PC-9 (cell line): Measurements from ENCODE around the gene ATF6. TPM values are rescaled to one million over a fixed set of nuclear protein-coding genes. Genes with fewer than 3 reads are reported as not detected.

Experiments used
- BruUV-seq: library from RNA; stranded (reverse); fragments of 400-500 nt; replicated peaks from 2 replicates; lab custom pipeline; 2021; lab: Mats Ljungman, UMichigan
- CTCF ChIA-PET: fragments of 300-600 bp; sonication (Branson Sonifier 250); formaldehyde crosslinking; loops from one replicate; lab custom pipeline; 2022; ENCODE audit warnings: antibody characterized with exemption; lab: Charles Lee
- POLR2A ChIA-PET: fragments of 300-600 bp; sonication (Branson Sonifier 250); formaldehyde crosslinking; loops from one replicate; lab custom pipeline; 2022; ENCODE audit warnings: antibody characterized with exemption; ENCODE audit not compliant: unreplicated experiment; lab: Charles Lee
- DNase-seq, 2 experiments: peaks; one replicate each; pipeline versions ENCODE4 v3.0.0 to v3.0.0-alpha.2; 2015 to 2022; ENCODE audit warnings: mixed read lengths in 1 of 2
- H2AFZ ChIP-seq: fragments of 200-600 bp; sonication (generic); 2 replicates; pipeline ENCODE4 v1.8.1; 2017; ENCODE audit warnings: antibody characterized with exemption
- H3F3A ChIP-seq: fragments of 200-600 bp; sonication (generic); 2 replicates; pipeline ENCODE4 v1.8.1; 2017; ENCODE audit warnings: antibody characterized with exemption, mild to moderate bottlenecking, low read depth; ENCODE audit not compliant: insufficient read depth
- H3K27ac ChIP-seq: fragments of 200-600 bp; sonication (generic); 2 replicates; pipeline ENCODE4 v1.6.1; 2016; ENCODE audit warnings: mixed run types
- H3K27me3 ChIP-seq: fragments of 200-600 bp; sonication (generic); 2 replicates; pipeline ENCODE4 v1.6.1; 2016; ENCODE audit warnings: low read depth, mixed run types; ENCODE audit not compliant: insufficient read depth
- H3K36me3 ChIP-seq: fragments of 200-600 bp; sonication (generic); 2 replicates; pipeline ENCODE4 v1.6.1; 2016; ENCODE audit warnings: low read depth, mixed run types
- H3K4me1 ChIP-seq: fragments of 200-600 bp; sonication (generic); replicated peaks from 2 replicates; pipeline ENCODE4 v1.6.1; 2016; ENCODE audit warnings: mixed run types; ENCODE audit not compliant: insufficient read depth
- H3K4me2 ChIP-seq: fragments of 200-600 bp; sonication (generic); 2 replicates; pipeline ENCODE4 v1.6.1; 2017; ENCODE audit warnings: mixed run types
- H3K4me3 ChIP-seq: fragments of 200-600 bp; sonication (generic); 2 replicates; pipeline ENCODE4 v1.6.1; 2016; ENCODE audit warnings: mixed run types
- H3K79me2 ChIP-seq: fragments of 200-600 bp; sonication (generic); 2 replicates; pipeline ENCODE4 v1.6.1; 2017; ENCODE audit warnings: low read depth, mixed run types
- H3K9me2 ChIP-seq: fragments of 200-600 bp; sonication (generic); 2 replicates; pipeline ENCODE4 v1.8.1; 2017; ENCODE audit warnings: mild to moderate bottlenecking; ENCODE audit not compliant: insufficient read depth
- H3K9me3 ChIP-seq: fragments of 200-600 bp; sonication (generic); 2 replicates; pipeline ENCODE4 v1.8.1; 2016; ENCODE audit warnings: low read depth; ENCODE audit not compliant: insufficient read depth
- H4K20me1 ChIP-seq: fragments of 200-600 bp; sonication (generic); 2 replicates; pipeline ENCODE4 v1.8.1; 2017; ENCODE audit not compliant: insufficient read depth
- EZH2 ChIP-seq: fragments of 200-600 bp; sonication (generic); IDR thresholded peaks from 2 replicates; pipeline ENCODE4 v1.8.0; 2017; ENCODE audit warnings: antibody characterized with exemption, low read depth
- intact Hi-C: fragments of 100-400 bp; cut with micrococcal nuclease; formaldehyde crosslinking; loops from one replicate; pipeline ENCODE4 v1.10.0; 2022; ENCODE audit not compliant: unreplicated experiment
- total RNA-seq: library from RNA; stranded (reverse); gene quantifications from 2 replicates; pipeline ENCODE4 v1.2.3, GENCODE V29; 2021
- TF ChIP-seq, protein P1 (sequence below): fragments of 200-600 bp; sonication (generic); conservative IDR thresholded peaks from 2 replicates; pipeline ENCODE4 v1.6.1; 2017; ENCODE audit warnings: mixed run types, antibody characterized with exemption, mild to moderate bottlenecking, moderate library complexity

Gene ATF6
- total RNA-seq, 1 experiment from 2014 or later, result 19.5 TPM

DNA sequence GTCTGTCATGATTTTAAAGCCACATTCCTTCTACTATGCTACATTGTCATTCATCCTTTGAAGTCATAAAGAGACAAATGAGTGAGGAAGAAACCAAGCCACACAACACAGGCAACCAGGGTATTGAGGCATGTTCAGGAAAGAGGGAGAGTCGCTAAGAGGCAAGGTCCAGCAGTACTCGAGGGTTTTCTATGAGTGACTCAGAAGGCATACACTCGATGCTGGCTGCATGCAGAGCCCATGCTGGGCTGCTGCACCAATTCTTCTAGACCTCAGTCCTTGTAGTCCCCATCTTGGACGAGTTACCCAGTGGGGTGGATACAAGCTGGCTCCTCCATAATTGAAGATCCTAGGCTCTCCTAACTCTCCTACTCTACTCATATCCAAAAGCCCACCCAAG is 199.9 kb downstream of the ATF6 start:
- BruUV-seq, result no TSS peak
- 0 out of 2 replicates have a peak, but pooled peaks cover 3% of the 10 kb centered on the region for H3K9me3 ChIP-seq
- no peak overlapping the region for H3K4me3 ChIP-seq
- H3K36me3 ChIP-seq, result no peaks in the 10 kb centered on the region
- no peak for DNase-seq
- H3K4me2 ChIP-seq, result no peak overlapping the region
- no peaks in the 10 kb centered on the region for H3F3A ChIP-seq
- ChIA-PET CTCF (no interaction called here), POLR2A (no interaction called here)
- no peak overlapping the region for H3K27ac ChIP-seq
- H3K4me1 ChIP-seq, result peaks cover 14% of the 10 kb centered on the region; the same call in 1 of the 2 replicates
- intact Hi-C loops, result no loop called here
- H3K9me2 ChIP-seq, result no peaks in the 10 kb centered on the region
- TF ChIP-seq, protein P1, sequence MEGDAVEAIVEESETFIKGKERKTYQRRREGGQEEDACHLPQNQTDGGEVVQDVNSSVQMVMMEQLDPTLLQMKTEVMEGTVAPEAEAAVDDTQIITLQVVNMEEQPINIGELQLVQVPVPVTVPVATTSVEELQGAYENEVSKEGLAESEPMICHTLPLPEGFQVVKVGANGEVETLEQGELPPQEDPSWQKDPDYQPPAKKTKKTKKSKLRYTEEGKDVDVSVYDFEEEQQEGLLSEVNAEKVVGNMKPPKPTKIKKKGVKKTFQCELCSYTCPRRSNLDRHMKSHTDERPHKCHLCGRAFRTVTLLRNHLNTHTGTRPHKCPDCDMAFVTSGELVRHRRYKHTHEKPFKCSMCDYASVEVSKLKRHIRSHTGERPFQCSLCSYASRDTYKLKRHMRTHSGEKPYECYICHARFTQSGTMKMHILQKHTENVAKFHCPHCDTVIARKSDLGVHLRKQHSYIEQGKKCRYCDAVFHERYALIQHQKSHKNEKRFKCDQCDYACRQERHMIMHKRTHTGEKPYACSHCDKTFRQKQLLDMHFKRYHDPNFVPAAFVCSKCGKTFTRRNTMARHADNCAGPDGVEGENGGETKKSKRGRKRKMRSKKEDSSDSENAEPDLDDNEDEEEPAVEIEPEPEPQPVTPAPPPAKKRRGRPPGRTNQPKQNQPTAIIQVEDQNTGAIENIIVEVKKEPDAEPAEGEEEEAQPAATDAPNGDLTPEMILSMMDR, result no peak
- no peak for TF ChIP-seq EZH2
- H3K79me2 ChIP-seq, result no peaks in the 10 kb centered on the region
- H3K27me3 ChIP-seq, result no peaks in the 10 kb centered on the region
- H4K20me1 ChIP-seq, result no peaks in the 10 kb centered on the region
- H2AFZ ChIP-seq, result no peak overlapping the region

DNA sequence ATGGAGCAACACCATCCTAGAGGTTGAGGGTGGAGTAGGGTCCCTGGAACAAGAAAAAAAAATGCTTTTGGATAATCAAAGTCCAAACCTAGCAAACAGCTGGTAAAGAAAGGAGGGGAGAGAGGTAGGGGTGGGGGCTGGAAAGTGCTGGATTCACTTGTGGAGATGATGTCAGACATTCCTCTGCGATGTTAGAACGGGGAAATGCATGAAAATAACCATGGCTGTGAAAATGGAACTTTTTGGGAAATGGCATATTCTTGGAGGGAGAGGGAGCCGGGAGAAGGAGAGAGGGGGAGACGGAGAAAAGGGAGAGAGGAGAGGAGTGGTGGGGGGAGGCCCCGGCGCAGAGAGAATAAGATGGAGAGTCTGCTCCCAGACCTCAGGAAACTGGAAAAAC is 203.9 kb downstream of the ATF6 start:
- Histone ChIP-seq H4K20me1 (no peaks in the 10 kb centered on the region), H3K79me2 (no peaks in the 10 kb centered on the region), H2AFZ (no peak overlapping the region), H3K9me2 (no peaks in the 10 kb centered on the region), H3K4me2 (no peak overlapping the region), H3K36me3 (no peaks in the 10 kb centered on the region), H3K4me3 (no peak overlapping the region), H3K9me3 (0 out of 2 replicates have a peak, but pooled peaks cover 3% of the 10 kb centered on the region), H3K4me1 (no peaks in the 10 kb centered on the region), H3F3A (no peaks in the 10 kb centered on the region), H3K27me3 (0 out of 2 replicates have a peak, but pooled peaks cover 4% of the 10 kb centered on the region), H3K27ac (no peak overlapping the region)
- ChIA-PET CTCF (no interaction called here), POLR2A (no interaction called here)
- intact Hi-C loops, result no loop called here
- no TSS peak for BruUV-seq
- TF ChIP-seq, protein P1, result no peak
- no peak for TF ChIP-seq EZH2
- DNase-seq, result no peak

DNA sequence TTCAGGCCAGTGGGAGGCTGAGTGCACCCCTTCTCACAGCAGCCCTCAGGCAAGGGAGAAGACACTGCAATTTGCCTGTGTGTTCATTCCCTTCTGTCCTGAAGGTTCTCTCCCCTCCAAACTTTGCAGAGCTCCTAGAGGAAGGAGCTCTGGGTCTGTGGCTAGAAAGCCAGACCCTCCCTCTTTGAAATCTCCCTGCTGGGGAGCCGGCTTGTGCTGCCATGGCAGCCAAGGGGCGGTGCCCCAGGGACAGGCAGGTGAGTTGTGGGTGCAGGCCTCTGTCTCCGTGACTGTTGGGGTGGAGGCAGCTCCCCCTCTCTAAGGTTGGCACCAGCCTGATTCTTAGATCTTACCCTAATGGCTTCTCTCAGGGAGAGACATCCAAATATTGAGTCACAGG is 204.5 kb downstream of the ATF6 start:
- ChIA-PET CTCF (no interaction called here), POLR2A (no interaction called here)
- intact Hi-C loops, result no loop called here
- H3K9me2 ChIP-seq, result no peaks in the 10 kb centered on the region
- no peaks in the 10 kb centered on the region for H3F3A ChIP-seq
- no peak overlapping the region for H3K4me2 ChIP-seq
- no TSS peak for BruUV-seq
- H3K4me1 ChIP-seq, result no peaks in the 10 kb centered on the region
- peaks cover 2% of the 10 kb centered on the region; the same call in 1 of the 2 replicates for H3K9me3 ChIP-seq
- no peaks in the 10 kb centered on the region for H3K36me3 ChIP-seq
- H3K79me2 ChIP-seq, result no peaks in the 10 kb centered on the region
- no peak overlapping the region for H3K27ac ChIP-seq
- H3K27me3 ChIP-seq, result peaks cover 6% of the 10 kb centered on the region; the same call in 1 of the 2 replicates
- no peak overlapping the region for H2AFZ ChIP-seq
- DNase-seq, result no peak
- TF ChIP-seq EZH2, result no peak
- TF ChIP-seq, protein P1, result no peak
- no peak overlapping the region for H3K4me3 ChIP-seq
- H4K20me1 ChIP-seq, result no peaks in the 10 kb centered on the region
